LNCaP clone FGC (cell line): ENCODE results near the gene BTRC.
"Not testable (repeated sequence)": the region's sequence is repeated elsewhere in the genome, so short reads cannot be mapped to it uniquely, and the experiment has no call there.

ENCODE experiments used
- DNase-seq: peaks from one replicate; pipeline ENCODE4 v3.0.0-alpha.2; 2011; ENCODE audit warnings: low read depth
- H3K4me3 ChIP-seq: 2 replicates; pipeline ENCODE4 v1.5.1; 2011; ENCODE audit warnings: mild to moderate bottlenecking, low read depth, low read length, control low read depth
- TF ChIP-seq, protein P1 (sequence below): IDR thresholded peaks from 2 replicates; pipeline ENCODE4 v1.5.1; 2012; ENCODE audit warnings: mild to moderate bottlenecking; ENCODE audit not compliant: control insufficient read depth, insufficient read depth; ENCODE audit errors: extremely low read depth

BTRC gene

DNA sequence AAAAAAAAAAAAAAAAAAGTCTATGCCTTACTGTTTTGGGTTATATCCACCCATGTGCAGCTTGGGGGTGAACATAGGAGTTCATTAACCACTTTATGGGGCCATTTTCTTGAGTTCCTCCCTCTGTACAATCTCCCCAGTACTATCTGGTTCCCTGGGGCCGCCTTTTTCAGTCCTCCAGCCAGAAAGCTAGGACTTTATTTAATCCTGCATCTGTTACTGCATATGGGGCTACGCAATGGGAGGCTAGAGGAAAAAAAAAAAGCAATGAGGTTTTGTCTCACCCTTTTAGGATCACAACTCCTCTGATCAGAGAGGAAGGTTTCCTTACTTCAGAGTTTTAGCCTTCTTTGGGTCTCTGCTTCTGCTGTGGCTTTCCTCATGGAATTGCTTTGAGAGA, 51.0 kb downstream of the BTRC start:
- no peak overlapping the region for H3K4me3 ChIP-seq
- TF ChIP-seq, protein P1, sequence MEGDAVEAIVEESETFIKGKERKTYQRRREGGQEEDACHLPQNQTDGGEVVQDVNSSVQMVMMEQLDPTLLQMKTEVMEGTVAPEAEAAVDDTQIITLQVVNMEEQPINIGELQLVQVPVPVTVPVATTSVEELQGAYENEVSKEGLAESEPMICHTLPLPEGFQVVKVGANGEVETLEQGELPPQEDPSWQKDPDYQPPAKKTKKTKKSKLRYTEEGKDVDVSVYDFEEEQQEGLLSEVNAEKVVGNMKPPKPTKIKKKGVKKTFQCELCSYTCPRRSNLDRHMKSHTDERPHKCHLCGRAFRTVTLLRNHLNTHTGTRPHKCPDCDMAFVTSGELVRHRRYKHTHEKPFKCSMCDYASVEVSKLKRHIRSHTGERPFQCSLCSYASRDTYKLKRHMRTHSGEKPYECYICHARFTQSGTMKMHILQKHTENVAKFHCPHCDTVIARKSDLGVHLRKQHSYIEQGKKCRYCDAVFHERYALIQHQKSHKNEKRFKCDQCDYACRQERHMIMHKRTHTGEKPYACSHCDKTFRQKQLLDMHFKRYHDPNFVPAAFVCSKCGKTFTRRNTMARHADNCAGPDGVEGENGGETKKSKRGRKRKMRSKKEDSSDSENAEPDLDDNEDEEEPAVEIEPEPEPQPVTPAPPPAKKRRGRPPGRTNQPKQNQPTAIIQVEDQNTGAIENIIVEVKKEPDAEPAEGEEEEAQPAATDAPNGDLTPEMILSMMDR = no peak
- DNase-seq = no peak

DNA sequence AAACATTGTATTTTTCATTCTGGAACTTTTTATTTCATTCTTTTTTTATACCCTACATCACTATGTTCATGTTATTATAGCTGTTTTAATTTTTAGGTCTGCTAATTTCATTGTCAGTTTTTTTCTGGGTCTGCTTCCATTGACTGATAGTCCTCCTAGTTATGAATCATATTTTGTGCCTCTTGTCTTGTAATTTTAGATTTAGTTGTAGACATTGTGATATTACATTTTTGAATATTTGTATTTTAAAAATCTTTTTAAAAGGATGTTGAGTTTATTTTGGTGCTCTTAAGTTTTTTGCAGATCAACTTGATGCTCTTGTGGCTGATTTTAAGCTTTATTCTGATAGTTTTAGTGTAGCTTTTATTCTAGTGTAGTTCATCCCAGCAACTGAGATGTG, 57.6 kb downstream of the BTRC start:
- TF ChIP-seq, protein P1 = no peak
- no peak overlapping the region for H3K4me3 ChIP-seq
- no peak for DNase-seq

DNA sequence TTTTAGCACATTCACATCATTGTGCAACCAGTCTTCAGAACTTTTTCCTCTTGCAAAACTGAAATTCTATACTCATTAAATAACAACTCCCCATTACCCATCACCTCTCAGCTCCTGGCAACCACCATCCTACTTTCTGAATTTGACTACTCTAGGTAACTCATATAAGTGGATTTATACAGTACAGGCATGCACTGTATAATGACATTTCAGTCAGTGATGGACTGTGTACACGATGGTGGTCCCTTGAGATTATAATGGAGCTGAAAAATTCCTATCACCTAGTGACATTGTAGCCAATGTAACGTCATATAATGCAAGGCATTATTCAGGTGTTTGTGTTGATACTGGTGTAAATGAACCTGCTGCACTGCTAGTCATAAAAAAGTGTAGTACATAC, 60.1 kb downstream of the BTRC start:
- no peak for DNase-seq
- TF ChIP-seq, protein P1 = no peak
- H3K4me3 ChIP-seq = no peak overlapping the region

DNA sequence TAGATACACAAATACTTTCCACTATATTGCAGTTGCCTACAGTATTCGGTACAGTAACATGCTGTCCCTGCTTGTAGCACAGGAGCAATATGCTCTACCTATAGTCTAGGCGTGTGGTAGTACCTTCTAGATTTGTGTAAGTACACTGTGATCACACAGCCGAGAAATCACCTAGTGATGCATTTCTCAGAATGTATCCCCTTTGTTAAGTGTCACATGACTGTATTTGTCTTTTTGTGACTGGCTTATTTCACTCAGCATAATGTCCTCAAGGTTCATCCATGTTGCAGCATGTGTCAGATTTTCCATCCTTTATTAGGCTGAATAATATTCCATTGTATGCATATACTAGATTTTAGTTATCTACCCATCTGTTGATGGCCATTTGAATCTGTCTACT, 61.9 kb downstream of the BTRC start:
- TF ChIP-seq, protein P1 = no peak
- DNase-seq = no peak

DNA sequence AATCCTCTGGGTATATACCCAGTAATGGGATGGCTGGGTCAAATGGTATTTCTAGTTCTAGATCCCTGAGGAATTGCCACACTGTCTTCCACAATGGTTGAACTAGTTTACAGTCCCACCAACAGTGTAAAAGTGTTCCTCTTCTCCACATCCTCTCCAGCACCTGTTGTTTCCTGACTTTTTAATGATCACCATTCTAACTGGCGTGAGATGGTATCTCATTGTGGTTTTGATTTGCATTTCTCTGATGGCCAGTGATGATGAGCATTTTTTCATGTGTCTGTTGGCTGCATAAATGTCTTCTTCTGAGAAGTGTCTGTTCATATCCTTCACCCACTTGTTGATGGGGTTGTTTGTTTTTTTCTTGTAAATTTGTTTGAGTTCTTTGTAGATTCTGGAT, 68.0 kb downstream of the BTRC start:
- not testable (repeated sequence) for DNase-seq, H3K4me3 ChIP-seq

More for the DNA sequence above, 61.9 kb downstream of the BTRC start:
- no peak overlapping the region for H3K4me3 ChIP-seq

DNA sequence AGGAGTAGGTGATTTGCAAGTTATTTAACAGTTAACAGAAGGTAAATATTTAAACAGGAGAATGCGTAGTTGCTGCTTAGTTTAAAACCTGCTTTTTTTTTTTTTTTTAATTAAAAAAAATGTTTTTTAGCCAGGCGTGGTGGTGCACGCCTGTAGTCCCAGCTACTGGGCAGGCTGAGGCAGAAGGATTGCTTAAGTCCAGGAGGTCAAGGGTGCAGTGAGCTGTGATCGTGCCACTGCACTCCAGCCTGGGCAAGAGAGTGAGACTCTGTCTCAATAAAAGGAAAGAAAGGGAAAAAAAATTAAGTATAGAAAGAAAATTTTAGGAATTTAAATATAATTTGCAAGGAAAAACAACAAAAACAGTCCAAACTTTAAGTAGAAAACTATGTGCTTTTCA, 71.6 kb downstream of the BTRC start:
- DNase-seq = no peak

DNA sequence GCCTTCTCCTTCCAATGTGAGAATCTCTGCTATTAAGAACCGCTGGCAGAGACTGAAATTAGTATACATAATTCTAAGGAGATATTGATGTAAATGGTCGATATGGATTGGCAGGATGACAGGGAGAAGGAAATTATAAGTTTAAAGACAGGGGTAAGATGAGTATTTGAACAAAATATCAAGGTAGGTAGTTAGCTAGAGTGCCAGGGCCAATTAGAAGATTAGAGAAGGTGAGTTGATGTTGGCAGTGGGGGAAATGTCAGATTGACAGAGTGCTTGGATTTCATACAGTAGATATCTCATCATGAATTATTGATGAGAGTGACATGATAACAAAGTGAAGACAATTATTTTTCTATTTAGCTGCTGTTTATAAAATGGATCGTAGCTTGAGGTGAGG, 74.1 kb downstream of the BTRC start:
- no peak overlapping the region for H3K4me3 ChIP-seq
- TF ChIP-seq, protein P1 = no peak
- no peak for DNase-seq

More for the DNA sequence above, 71.6 kb downstream of the BTRC start:
- H3K4me3 ChIP-seq = no peak overlapping the region
- TF ChIP-seq, protein P1 = no peak
